SU-DHL-6 (cell line): Measurements from ENCODE around the gene SPSB3.

ENCODE experiments used
- H2AFZ ChIP-seq: fragments of 200-600 bp; sonication (generic); 2 replicates; pipeline ENCODE4 v1.6.1; 2014; ENCODE audit warnings: low read depth, mild to moderate bottlenecking, moderate library complexity, mixed read lengths, antibody characterized with exemption, low read length; ENCODE audit not compliant: severe bottlenecking
- H3F3A ChIP-seq: fragments of 200-600 bp; shearing (Covaris generic); 2 replicates; pipeline ENCODE4 v1.6.0; 2016; ENCODE audit warnings: antibody characterized with exemption, mild to moderate bottlenecking; ENCODE audit not compliant: insufficient read depth
- H3K27ac ChIP-seq: fragments of 200-600 bp; sonication (generic); 2 replicates; pipeline ENCODE4 v1.5.1; 2016; ENCODE audit warnings: low read depth, mild to moderate bottlenecking, low read length, moderate library complexity, mixed read lengths
- H3K27me3 ChIP-seq: fragments of 200-600 bp; sonication (generic), shearing (Covaris generic); 2 replicates; pipeline ENCODE4 v1.6.0; 2014; ENCODE audit warnings: mild to moderate bottlenecking, low read length
- H3K36me3 ChIP-seq: fragments of 200-600 bp; sonication (generic); 2 replicates; pipeline ENCODE4 v1.6.1; 2014; ENCODE audit warnings: mild to moderate bottlenecking, low read length, mixed read lengths
- H3K4me2 ChIP-seq: fragments of 300-600, 200-600 bp; shearing (Covaris generic), sonication (generic); 2 replicates; pipeline ENCODE4 v1.6.0; 2014; ENCODE audit warnings: low read length, low read depth, mild to moderate bottlenecking; ENCODE audit not compliant: poor library complexity, severe bottlenecking
- H3K4me3 ChIP-seq: fragments of 200-600 bp; sonication (generic); 2 replicates; pipeline ENCODE4 v1.5.1; 2014; ENCODE audit warnings: antibody characterized with exemption, low read length, mild to moderate bottlenecking, mixed read lengths; ENCODE audit not compliant: insufficient read depth, poor library complexity, severe bottlenecking
- H3K79me2 ChIP-seq: fragments of 200-600 bp; sonication (generic); 2 replicates; pipeline ENCODE4 v1.6.1; 2014; ENCODE audit warnings: mild to moderate bottlenecking, low read length, moderate library complexity; ENCODE audit not compliant: insufficient read depth
- H3K9ac ChIP-seq: fragments of 200-600 bp; sonication (generic); 2 replicates; pipeline ENCODE4 v1.7.0; 2014; ENCODE audit warnings: mild to moderate bottlenecking, low read length
- H3K9me2 ChIP-seq: fragments of 200-600 bp; sonication (generic); replicated peaks from 2 replicates; pipeline ENCODE4 v1.6.1; 2014; ENCODE audit warnings: low read length; ENCODE audit not compliant: insufficient read depth
- H3K9me3 ChIP-seq: fragments of 200-600 bp; sonication (generic); 2 replicates; pipeline ENCODE4 v1.6.1; 2014; ENCODE audit warnings: low read length, mixed read lengths; ENCODE audit not compliant: insufficient read depth
- H4K20me1 ChIP-seq: fragments of 200-600 bp; sonication (generic); 2 replicates; pipeline ENCODE4 v1.6.1; 2014; ENCODE audit warnings: low read depth, mild to moderate bottlenecking, antibody characterized with exemption, low read length, moderate library complexity, mixed read lengths
- EZH2phosphoT487 ChIP-seq: fragments of 200-600 bp; sonication (generic), shearing (Covaris generic); conservative IDR thresholded peaks from 2 replicates; pipeline ENCODE4 v1.6.1; 2018; ENCODE audit warnings: mild to moderate bottlenecking, antibody characterized with exemption, low read length, moderate library complexity, mixed read lengths
- TF ChIP-seq, protein P1 (sequence below): fragments of 200-600 bp; sonication (generic); IDR thresholded peaks from one replicate; pipeline ENCODE4 v1.5.1; 2017; ENCODE audit warnings: antibody characterized with exemption, mild to moderate bottlenecking, low read length, moderate library complexity; ENCODE audit not compliant: insufficient read depth, poor library complexity, severe bottlenecking

SPSB3 gene

DNA sequence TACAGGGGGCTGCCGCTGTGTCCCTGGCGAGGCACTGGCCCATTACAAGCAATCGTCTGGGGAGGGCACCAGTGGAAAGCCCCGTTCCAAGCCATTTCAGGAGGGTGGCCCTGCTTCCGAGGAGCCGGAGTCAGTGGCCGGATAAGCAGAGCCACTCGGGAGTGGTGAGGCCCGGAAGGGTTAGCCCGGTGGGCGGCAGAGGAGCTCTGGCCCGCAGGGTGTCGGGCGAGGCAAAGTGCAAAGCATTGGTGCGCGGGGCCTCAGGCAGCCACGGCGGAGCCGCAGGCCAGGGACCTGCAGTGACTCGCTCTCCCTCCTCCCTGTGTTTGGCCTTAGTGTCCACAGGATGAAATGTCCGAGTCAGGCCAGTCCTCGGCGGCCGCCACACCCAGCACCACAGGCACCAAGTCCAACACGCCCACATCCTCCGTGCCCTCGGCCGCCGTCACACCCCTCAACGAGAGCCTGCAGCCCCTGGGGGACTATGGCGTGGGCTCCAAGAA lies 35.6 kb downstream of the SPSB3 start:
- H3F3A ChIP-seq: no peaks in the 10 kb centered on the region
- no peak overlapping the region for H3K27ac ChIP-seq
- H3K36me3 ChIP-seq: no peaks in the 10 kb centered on the region
- TF ChIP-seq, protein P1, sequence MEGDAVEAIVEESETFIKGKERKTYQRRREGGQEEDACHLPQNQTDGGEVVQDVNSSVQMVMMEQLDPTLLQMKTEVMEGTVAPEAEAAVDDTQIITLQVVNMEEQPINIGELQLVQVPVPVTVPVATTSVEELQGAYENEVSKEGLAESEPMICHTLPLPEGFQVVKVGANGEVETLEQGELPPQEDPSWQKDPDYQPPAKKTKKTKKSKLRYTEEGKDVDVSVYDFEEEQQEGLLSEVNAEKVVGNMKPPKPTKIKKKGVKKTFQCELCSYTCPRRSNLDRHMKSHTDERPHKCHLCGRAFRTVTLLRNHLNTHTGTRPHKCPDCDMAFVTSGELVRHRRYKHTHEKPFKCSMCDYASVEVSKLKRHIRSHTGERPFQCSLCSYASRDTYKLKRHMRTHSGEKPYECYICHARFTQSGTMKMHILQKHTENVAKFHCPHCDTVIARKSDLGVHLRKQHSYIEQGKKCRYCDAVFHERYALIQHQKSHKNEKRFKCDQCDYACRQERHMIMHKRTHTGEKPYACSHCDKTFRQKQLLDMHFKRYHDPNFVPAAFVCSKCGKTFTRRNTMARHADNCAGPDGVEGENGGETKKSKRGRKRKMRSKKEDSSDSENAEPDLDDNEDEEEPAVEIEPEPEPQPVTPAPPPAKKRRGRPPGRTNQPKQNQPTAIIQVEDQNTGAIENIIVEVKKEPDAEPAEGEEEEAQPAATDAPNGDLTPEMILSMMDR: no peak
- TF ChIP-seq EZH2phosphoT487: no peak
- H4K20me1 ChIP-seq: no peaks in the 10 kb centered on the region
- no peak overlapping the region for H3K9ac ChIP-seq
- H3K9me3 ChIP-seq: no peaks in the 10 kb centered on the region
- no peaks in the 10 kb centered on the region for H3K27me3 ChIP-seq
- no peak overlapping the region for H2AFZ ChIP-seq
- H3K4me2 ChIP-seq: no peak overlapping the region
- H3K79me2 ChIP-seq: no peaks in the 10 kb centered on the region
- H3K4me3 ChIP-seq: no peak overlapping the region
- H3K9me2 ChIP-seq: no peaks in the 10 kb centered on the region

DNA sequence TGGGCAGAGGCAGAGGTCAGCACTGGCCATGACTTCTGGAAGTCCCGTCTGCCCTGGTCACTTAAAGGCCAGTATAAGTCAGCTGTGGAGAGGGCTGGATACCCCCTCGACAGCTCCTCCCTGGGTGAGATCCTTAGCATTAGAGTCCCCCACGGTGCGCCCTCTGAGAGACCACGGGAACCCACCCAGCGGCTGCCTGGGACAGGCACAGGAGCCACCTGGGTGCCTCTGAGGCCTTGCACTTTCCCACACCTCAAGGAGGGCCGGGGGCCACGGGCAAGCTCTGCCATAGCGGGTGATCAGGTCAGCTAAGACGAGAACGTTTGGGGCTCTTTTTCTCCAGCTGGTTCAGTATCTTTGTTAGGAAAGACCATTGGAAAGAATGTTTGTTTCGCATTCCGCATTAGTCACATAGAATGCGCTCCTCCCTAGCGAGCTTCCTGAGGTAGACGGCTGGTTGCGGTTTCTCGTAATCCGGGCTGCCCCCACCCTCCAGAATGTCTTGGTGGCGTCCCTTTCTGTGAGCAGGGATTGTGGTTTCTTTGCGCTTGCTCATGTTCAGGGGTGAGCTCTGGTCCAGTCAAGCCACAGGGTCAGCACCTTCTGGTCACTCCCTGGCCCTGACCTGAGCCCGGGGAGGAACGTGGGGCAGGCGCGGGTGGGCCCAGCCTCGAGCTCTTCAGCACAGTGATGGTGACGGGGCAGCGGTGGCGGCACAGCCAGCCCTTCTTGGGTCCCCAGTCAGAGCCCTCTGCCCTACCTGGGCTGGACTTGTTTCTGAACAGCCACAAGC lies 36.3 kb downstream of the SPSB3 start:
- Histone ChIP-seq H3K4me2 (no peak overlapping the region), H3K79me2 (no peaks in the 10 kb centered on the region), H2AFZ (no peak overlapping the region), H3K9me2 (no peaks in the 10 kb centered on the region), H3K27me3 (no peaks in the 10 kb centered on the region), H3K9ac (no peak overlapping the region), H3K27ac (no peak overlapping the region), H4K20me1 (no peaks in the 10 kb centered on the region), H3K4me3 (no peak overlapping the region), H3K36me3 (no peaks in the 10 kb centered on the region), H3K9me3 (no peaks in the 10 kb centered on the region), H3F3A (no peaks in the 10 kb centered on the region)
- no peak for TF ChIP-seq EZH2phosphoT487

DNA sequence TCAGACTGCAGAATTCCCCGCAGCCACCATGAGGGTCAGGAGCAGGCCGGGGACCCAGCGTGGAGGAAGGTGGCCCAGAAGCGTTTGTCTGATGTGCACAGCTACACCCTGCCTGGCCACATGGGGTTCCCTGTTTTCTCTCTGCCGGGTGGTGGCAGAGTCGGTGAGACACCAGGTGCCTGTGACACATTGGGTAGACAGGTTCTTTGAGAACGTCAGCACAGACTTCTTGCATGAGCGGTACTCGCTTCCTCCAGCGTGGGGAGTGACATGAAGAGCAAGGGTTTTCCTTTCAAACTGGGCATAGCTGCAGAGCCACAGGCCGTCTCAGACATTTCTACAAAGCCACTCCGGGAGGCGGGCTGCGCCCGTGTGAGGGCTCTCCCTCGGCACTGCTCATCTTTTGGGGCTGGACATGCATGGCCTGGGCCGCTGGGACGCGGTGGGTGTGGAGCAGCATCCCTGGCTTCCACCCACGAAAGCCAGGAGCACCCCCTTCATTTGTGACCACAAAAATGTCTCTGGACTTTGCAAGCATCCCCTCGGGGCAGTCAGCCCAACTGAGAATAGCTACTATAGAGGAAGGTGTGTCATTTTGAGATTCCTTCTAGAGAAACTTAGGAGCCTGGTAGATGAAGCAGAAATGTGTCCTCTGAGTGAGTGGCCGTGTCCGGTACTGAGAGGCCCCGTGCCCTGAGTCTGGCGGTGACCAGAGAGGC lies 37.0 kb downstream of the SPSB3 start:
- Histone ChIP-seq H2AFZ (no peak overlapping the region), H3K27me3 (no peaks in the 10 kb centered on the region), H3K9ac (no peak overlapping the region), H4K20me1 (no peaks in the 10 kb centered on the region), H3K9me2 (no peaks in the 10 kb centered on the region), H3K36me3 (no peaks in the 10 kb centered on the region), H3K4me2 (no peak overlapping the region), H3K4me3 (no peak overlapping the region), H3K79me2 (no peaks in the 10 kb centered on the region), H3F3A (no peaks in the 10 kb centered on the region), H3K27ac (no peak overlapping the region), H3K9me3 (no peaks in the 10 kb centered on the region)
- TF ChIP-seq, protein P1: no peak
- TF ChIP-seq EZH2phosphoT487: no peak

DNA sequence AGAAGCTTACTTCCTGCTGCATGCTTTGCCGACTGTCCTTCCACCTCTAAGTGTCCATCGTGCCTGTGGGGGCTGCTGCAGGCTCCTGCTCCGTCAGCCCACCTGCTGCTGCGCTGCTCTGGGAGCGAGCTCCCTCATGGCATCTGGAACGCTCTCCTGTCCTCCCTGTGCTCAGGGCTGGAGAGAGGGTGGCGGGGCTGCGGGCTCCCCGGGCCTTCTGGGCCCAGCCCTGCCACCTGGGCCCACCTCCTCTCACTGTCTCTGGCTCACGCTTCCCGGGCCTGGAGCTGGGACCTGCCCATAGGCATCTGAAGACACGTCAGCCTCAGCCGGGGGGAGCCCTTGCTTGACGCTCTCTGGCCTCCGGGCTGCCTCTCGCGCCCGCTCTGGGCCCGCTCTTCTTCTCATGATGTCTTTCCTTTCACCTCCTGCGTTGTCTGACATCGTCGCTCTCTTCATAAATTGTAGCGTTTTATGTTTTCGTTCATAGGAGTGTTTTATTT lies 38.0 kb downstream of the SPSB3 start:
- H3K79me2 ChIP-seq: no peaks in the 10 kb centered on the region
- TF ChIP-seq, protein P1: no peak
- TF ChIP-seq EZH2phosphoT487: no peak
- H2AFZ ChIP-seq: no peak overlapping the region
- no peaks in the 10 kb centered on the region for H3K27me3 ChIP-seq
- no peak overlapping the region for H3K4me2 ChIP-seq
- H3K9ac ChIP-seq: no peak overlapping the region
- peaks cover under 1% of the 10 kb centered on the region; the same call in 1 of the 2 replicates for H3K9me3 ChIP-seq
- H3K36me3 ChIP-seq: no peaks in the 10 kb centered on the region
- no peaks in the 10 kb centered on the region for H3K9me2 ChIP-seq
- H3F3A ChIP-seq: no peaks in the 10 kb centered on the region
- no peak overlapping the region for H3K4me3 ChIP-seq
- no peak overlapping the region for H3K27ac ChIP-seq
- no peaks in the 10 kb centered on the region for H4K20me1 ChIP-seq
